HL-60 (cell line): Measurements from ENCODE around the gene ARHGEF12.

Source experiments
- CTCF ChIP-seq: IDR thresholded peaks from one replicate; pipeline ENCODE4 v1.5.1; 2011; ENCODE audit warnings: low read length, control low read depth, inconsistent platforms; ENCODE audit not compliant: insufficient read depth
- GABPA ChIP-seq: IDR thresholded peaks from 2 replicates; pipeline ENCODE4 v1.6.1; 2012; ENCODE audit warnings: low read depth
- POLR2AphosphoS5 ChIP-seq: IDR thresholded peaks from 2 replicates; pipeline ENCODE4 v1.6.1; 2012; ENCODE audit warnings: low read depth
- REST ChIP-seq: IDR thresholded peaks from 2 replicates; pipeline ENCODE4 v1.6.1; 2012; ENCODE audit warnings: low read depth; ENCODE audit not compliant: insufficient replicate concordance
- SPI1 ChIP-seq: IDR thresholded peaks from 2 replicates; pipeline ENCODE4 v1.6.1; 2012; ENCODE audit warnings: low read depth, mild to moderate bottlenecking, borderline replicate concordance

GRCh38 chr11:120289426-120289825, 46.8 kb upstream of the ARHGEF12 start:
- no peak for TF ChIP-seq CTCF
- no peak for TF ChIP-seq REST
- peak; percentile 78 for TF ChIP-seq GABPA
- no peak for TF ChIP-seq POLR2AphosphoS5
- peak; percentile 88 for TF ChIP-seq SPI1
